CD4-positive, alpha-beta memory T cell (primary cell): Measurements from ENCODE around the gene ROPN1L. TPM values are rescaled to one million over a fixed set of nuclear protein-coding genes. Genes with fewer than 3 reads are reported as not detected.

ENCODE experiments used
- CTCF ChIA-PET: fragments of 350-600 bp; sonication (Branson Sonifier 250); formaldehyde crosslinking; loops from one replicate; lab custom pipeline; 2021; ENCODE audit warnings: inconsistent platforms; ENCODE audit not compliant: partially characterized antibody; lab: Charles Lee
- POLR2A ChIA-PET: fragments of 350-600 bp; sonication (Branson Sonifier 250); formaldehyde crosslinking; loops from one replicate; lab custom pipeline; 2021; ENCODE audit not compliant: partially characterized antibody; lab: Charles Lee
- DNase-seq, 5 donors: peaks; one replicate each; pipeline versions ENCODE4 v3.0.0 to v3.0.0-alpha.2; 2020 to 2022; ENCODE audit warnings: mixed read lengths in 1 of 5
- H3K27ac ChIP-seq: one replicate; pipeline ENCODE4 v1.7.0; 2013; ENCODE audit warnings: low read depth, low read length
- H3K27me3 ChIP-seq: 2 replicates; pipeline ENCODE4 v1.7.0; 2013; ENCODE audit warnings: mild to moderate bottlenecking, low read length, moderate library complexity; ENCODE audit not compliant: insufficient read depth
- H3K36me3 ChIP-seq: 2 replicates; pipeline ENCODE4 v1.7.0; 2013; ENCODE audit warnings: mild to moderate bottlenecking, low read length, moderate library complexity; ENCODE audit not compliant: insufficient read depth
- H3K4me1 ChIP-seq: 2 replicates; pipeline ENCODE4 v1.7.0; 2013; ENCODE audit warnings: mild to moderate bottlenecking, low read length, moderate library complexity; ENCODE audit not compliant: insufficient read depth
- H3K4me3 ChIP-seq, 2 donors: one replicate each; pipeline ENCODE4 v1.7.0; 2013; ENCODE audit warnings: low read length in 2 of 2, mild to moderate bottlenecking in 1 of 2
- H3K9me3 ChIP-seq, 2 donors: one replicate each; pipeline ENCODE4 v1.7.0; 2013; ENCODE audit warnings: low read length in 2 of 2, control low read depth in 1 of 2; ENCODE audit not compliant: control insufficient read depth in 1 of 2
- H3K27ac Mint-ChIP-seq, 7 donors: one replicate each; pipeline ENCODE4 v1.8.0; 2020 to 2021; ENCODE audit warnings: mixed read lengths in 7 of 7, mild to moderate bottlenecking in 6 of 7, inconsistent platforms in 3 of 7, moderate library complexity in 3 of 7
- H3K27me3 Mint-ChIP-seq, 2 donors: one replicate each; pipeline ENCODE4 v1.8.0; 2020 to 2021; ENCODE audit warnings: mixed read lengths in 2 of 2
- H3K36me3 Mint-ChIP-seq, 2 donors: one replicate each; pipeline ENCODE4 v1.8.0; 2020 to 2021; ENCODE audit warnings: mixed read lengths in 2 of 2, inconsistent platforms in 1 of 2, mild to moderate bottlenecking in 1 of 2
- H3K4me1 Mint-ChIP-seq, 4 donors: one replicate each; pipeline ENCODE4 v1.8.0; 2020 to 2021; ENCODE audit warnings: mixed read lengths in 4 of 4, mild to moderate bottlenecking in 1 of 4
- H3K4me3 Mint-ChIP-seq, 8 donors: one replicate each; pipeline ENCODE4 v1.8.0; 2020 to 2021; ENCODE audit warnings: mixed read lengths in 8 of 8, mild to moderate bottlenecking in 7 of 8, moderate library complexity in 6 of 8, inconsistent platforms in 3 of 8
- H3K9me3 Mint-ChIP-seq, 8 donors: one replicate each; pipeline ENCODE4 v1.8.0; 2020 to 2021; ENCODE audit warnings: mixed read lengths in 8 of 8, mild to moderate bottlenecking in 5 of 8, inconsistent platforms in 3 of 8, moderate library complexity in 1 of 8
- intact Hi-C: fragments of 100-400 bp; cut with micrococcal nuclease; formaldehyde crosslinking; loops from one replicate; pipeline ENCODE4 v1.15.1; 2023
- polyA plus RNA-seq, 2 donors: library from polyadenylated mRNA; unstranded; fragments of 300-500 nt; fragmentation: Illumina TruSeq; gene quantifications; one replicate each; pipeline ENCODE4 v1.2.3, GENCODE V29; 2021
- total RNA-seq, 2 experiments: library from RNA; stranded (reverse); gene quantifications; one replicate each; pipeline ENCODE4 v1.2.3, GENCODE V29; 2021

ROPN1L gene
- total and polyA plus RNA-seq, 4 experiments from 2014 or later: 0.42 to 6.5 (median 2.1) TPM

GRCh38 chr5:10424124-10424731 lies 17.5 kb upstream of the ROPN1L start:
- CTCF ChIA-PET: interaction anchor here (1.3 to 4.4 kb wide), 4 partner anchors 18 to 203 kb away, joined by 4 to 20 read pairs (median 6); no protein-coding TSS in a partner anchor
- H3K4me1 Mint-ChIP-seq: peaks cover 7 to 33% (median 11%) of the 10 kb centered on the region in 4 donors
- intact Hi-C loops: loop anchor here (5.0 kb wide), 1 partner anchor 142 kb away; no protein-coding TSS in a partner anchor
- POLR2A ChIA-PET: no interaction called here
- no peaks in the 10 kb centered on the region for H3K4me1 ChIP-seq
- H3K36me3 Mint-ChIP-seq: peaks cover 60 to 84% of the 10 kb centered on the region in 2 donors
- peak in 3 of 5 donors; percentile 10 to 19 (median 16) for DNase-seq
- H3K9me3 Mint-ChIP-seq: no peaks in the 10 kb centered on the region
- H3K36me3 ChIP-seq: peaks cover 50% of the 10 kb centered on the region
- H3K27me3 Mint-ChIP-seq: no peaks in the 10 kb centered on the region
- H3K4me3 ChIP-seq: no peak overlapping the region
- no peak overlapping the region for H3K4me3 Mint-ChIP-seq
- peak overlapping the region; percentile 25 to 75 (median 49) for H3K27ac Mint-ChIP-seq
- no peak overlapping the region for H3K27ac ChIP-seq
- H3K27me3 ChIP-seq: no peaks in the 10 kb centered on the region
- no peaks in the 10 kb centered on the region for H3K9me3 ChIP-seq

- no peaks in the 10 kb centered on the region for H3K9me3 Mint-ChIP-seq
- ChIA-PET CTCF (interaction anchor here (1.6 kb wide), 1 partner anchor 201 kb away, joined by 5 read pairs; no protein-coding TSS in a partner anchor), POLR2A (interaction anchor here (1.5 kb wide), 1 partner anchor 74 kb away, joined by 3 read pairs; the partner anchor contains the start of gene MARCHF6)
- H3K27ac Mint-ChIP-seq: peak overlapping the region in 5 of 7 donors; percentile 2 to 53 (median 16)
- Histone ChIP-seq H3K27ac (no peak overlapping the region), H3K9me3 (no peaks in the 10 kb centered on the region), H3K4me3 (no peak overlapping the region), H3K36me3 (peaks cover 53% of the 10 kb centered on the region), H3K4me1 (no peaks in the 10 kb centered on the region), H3K27me3 (no peaks in the 10 kb centered on the region)
- H3K36me3 Mint-ChIP-seq: peaks cover 57 to 78% of the 10 kb centered on the region in 2 donors
- no peak overlapping the region for H3K4me3 Mint-ChIP-seq
- H3K27me3 Mint-ChIP-seq: no peaks in the 10 kb centered on the region
- intact Hi-C loops: no loop called here
- peaks cover 9 to 14% (median 9%) of the 10 kb centered on the region in 4 donors for H3K4me1 Mint-ChIP-seq
- DNase-seq: no peak
These were observed 14.5 kb upstream of the ROPN1L start for GRCh38 chr5:10427201-10427600.

GRCh38 chr5:10427978-10428377 lies 13.7 kb upstream of the ROPN1L start:
- H3K36me3 ChIP-seq: peaks cover 56% of the 10 kb centered on the region

GRCh38 chr5:10431415-10431814 lies 10.3 kb upstream of the ROPN1L start:
- H3K9me3 Mint-ChIP-seq: no peaks in the 10 kb centered on the region
- peaks cover 41 to 66% of the 10 kb centered on the region in 2 donors for H3K36me3 Mint-ChIP-seq
- no peaks in the 10 kb centered on the region for H3K27me3 Mint-ChIP-seq

More at GRCh38 chr5:10427978-10428377, 13.7 kb upstream of the ROPN1L start:
- Histone ChIP-seq H3K27ac (no peak overlapping the region), H3K4me1 (no peaks in the 10 kb centered on the region), H3K27me3 (no peaks in the 10 kb centered on the region), H3K9me3 (no peaks in the 10 kb centered on the region), H3K4me3 (no peak overlapping the region)
- peak overlapping the region in 1 of 7 donors; percentile 46 for H3K27ac Mint-ChIP-seq
- H3K4me3 Mint-ChIP-seq: no peak overlapping the region
- CTCF ChIA-PET: interaction anchor here (0.7 to 1.6 kb wide), 2 partner anchors 200 to 343 kb away, joined by 4 to 5 read pairs; no protein-coding TSS in a partner anchor
- POLR2A ChIA-PET: no interaction called here
- intact Hi-C loops: no loop called here
- no peak for DNase-seq
- no peaks in the 10 kb centered on the region for H3K9me3 Mint-ChIP-seq
- peaks cover 2 to 19% (median 12%) of the 10 kb centered on the region in 4 donors for H3K4me1 Mint-ChIP-seq
- peaks cover 55 to 76% of the 10 kb centered on the region in 2 donors for H3K36me3 Mint-ChIP-seq
- H3K27me3 Mint-ChIP-seq: no peaks in the 10 kb centered on the region

DNA sequence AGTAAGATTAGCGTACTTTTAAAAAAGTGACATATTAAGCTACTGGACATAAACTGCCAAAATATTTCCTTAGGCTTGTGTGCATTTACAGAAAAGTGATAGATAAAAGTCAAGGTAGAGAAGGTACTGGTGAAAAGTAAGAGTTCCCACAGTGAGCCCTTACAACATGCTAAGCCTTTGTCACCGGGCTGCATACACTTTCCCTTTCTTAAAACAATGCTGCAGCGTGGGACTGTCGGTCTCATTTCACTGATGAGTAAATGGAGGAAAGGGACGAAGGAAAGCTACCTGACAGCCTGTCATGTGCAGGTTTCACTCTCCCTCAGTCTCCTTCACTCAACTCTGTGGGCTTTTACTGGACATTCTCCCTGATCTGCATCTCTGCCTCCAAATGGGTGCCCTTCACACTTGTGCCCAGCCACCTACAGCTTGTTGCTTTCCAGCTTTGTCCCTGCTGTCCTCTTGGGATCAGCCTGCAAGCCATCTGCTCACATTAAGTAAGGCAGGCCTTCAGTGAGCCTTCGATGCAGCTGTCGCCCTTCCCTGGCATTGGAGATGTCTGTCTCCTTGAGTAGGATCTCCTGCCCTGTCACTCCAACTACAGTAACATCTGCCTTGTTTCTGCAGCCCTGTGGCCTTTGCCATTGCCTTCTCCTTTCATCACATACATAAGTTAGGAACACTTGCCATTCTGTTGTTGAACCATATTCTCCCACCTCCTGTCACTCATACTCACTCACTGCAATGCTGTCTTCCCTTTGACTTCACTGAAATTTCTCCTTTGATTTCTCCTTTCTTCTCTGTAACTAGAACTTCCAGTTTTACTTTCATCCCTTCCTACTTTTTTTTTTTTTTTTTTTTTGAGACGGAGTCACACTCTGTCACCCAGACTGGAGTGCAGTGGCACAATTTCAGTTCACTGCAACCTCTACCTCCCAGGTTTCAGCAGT lies 9.3 kb upstream of the ROPN1L start:
- H3K9me3 ChIP-seq: no peaks in the 10 kb centered on the region
- H3K27ac ChIP-seq: no peak overlapping the region
- H3K27ac Mint-ChIP-seq: peak overlapping the region; percentile 45 to 91 (median 87)
- H3K4me3 Mint-ChIP-seq: peak overlapping the region in 1 of 8 donors; percentile 18
- ChIA-PET POLR2A (no interaction called here), CTCF (interaction anchor here (1.3 kb wide), 1 partner anchor 57 kb away, joined by 4 read pairs; no protein-coding TSS in a partner anchor)
- no peaks in the 10 kb centered on the region for H3K27me3 Mint-ChIP-seq
- intact Hi-C loops: no loop called here
- no peak overlapping the region for H3K4me3 ChIP-seq
- no peaks in the 10 kb centered on the region for H3K27me3 ChIP-seq
- H3K36me3 Mint-ChIP-seq: peaks cover 35 to 63% of the 10 kb centered on the region in 2 donors
- no peak for DNase-seq
- H3K36me3 ChIP-seq: peaks cover 38% of the 10 kb centered on the region
- no peaks in the 10 kb centered on the region for H3K9me3 Mint-ChIP-seq
- H3K4me1 Mint-ChIP-seq: peaks cover 0 to 22% (median 12%) of the 10 kb centered on the region in 4 donors
- H3K4me1 ChIP-seq: no peaks in the 10 kb centered on the region

More at GRCh38 chr5:10431415-10431814, 10.3 kb upstream of the ROPN1L start:
- DNase-seq: no peak
- peak overlapping the region in 6 of 7 donors; percentile 13 to 79 (median 55) for H3K27ac Mint-ChIP-seq
- H3K4me3 ChIP-seq: no peak overlapping the region
- no peaks in the 10 kb centered on the region for H3K4me1 ChIP-seq
- peaks cover 45% of the 10 kb centered on the region for H3K36me3 ChIP-seq
- H3K27me3 ChIP-seq: no peaks in the 10 kb centered on the region
- no peak overlapping the region for H3K27ac ChIP-seq
- H3K4me3 Mint-ChIP-seq: no peak overlapping the region
- H3K9me3 ChIP-seq: no peaks in the 10 kb centered on the region
- peaks cover 0 to 25% (median 13%) of the 10 kb centered on the region in 4 donors for H3K4me1 Mint-ChIP-seq
- CTCF ChIA-PET: no interaction called here
- POLR2A ChIA-PET: no interaction called here
- intact Hi-C loops: no loop called here

DNA sequence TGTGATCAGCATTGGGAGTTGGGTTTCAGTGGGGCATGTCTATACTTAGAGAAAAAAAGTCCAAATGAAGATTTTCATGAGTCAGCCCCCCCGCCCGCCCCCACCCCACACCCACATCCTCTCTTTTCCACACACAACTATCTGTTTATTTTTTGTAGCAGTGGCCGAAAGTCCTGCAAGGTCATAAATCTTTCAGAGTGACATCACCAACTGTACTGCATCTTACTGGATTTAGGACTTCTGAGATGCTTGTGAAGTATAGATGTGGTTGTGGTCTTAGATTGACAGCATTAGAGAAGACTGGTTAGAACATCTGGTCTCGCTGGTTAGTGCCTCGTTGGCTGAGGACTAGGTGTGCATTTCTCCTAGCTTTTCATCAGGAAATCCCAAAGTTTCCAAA lies 7.3 kb upstream of the ROPN1L start:
- intact Hi-C loops: no loop called here
- Mint-ChIP-seq H3K4me3 (no peak overlapping the region), H3K27me3 (no peaks in the 10 kb centered on the region), H3K9me3 (no peaks in the 10 kb centered on the region), H3K4me1 (peaks cover 0 to 20% (median 13%) of the 10 kb centered on the region in 4 donors), H3K27ac (no peak overlapping the region), H3K36me3 (peaks cover 27 to 51% of the 10 kb centered on the region in 2 donors)
- H3K4me3 ChIP-seq: no peak overlapping the region
- ChIA-PET POLR2A (interaction anchor here (0.6 kb wide), 1 partner anchor 17 kb away, joined by 4 read pairs; no protein-coding TSS in a partner anchor), CTCF (interaction anchor here (1.0 to 1.6 kb wide), 2 partner anchors 66 to 193 kb away, joined by 3 read pairs; no protein-coding TSS in a partner anchor)
- H3K27ac ChIP-seq: no peak overlapping the region
- H3K9me3 ChIP-seq: no peaks in the 10 kb centered on the region
- no peaks in the 10 kb centered on the region for H3K4me1 ChIP-seq
- H3K27me3 ChIP-seq: no peaks in the 10 kb centered on the region
- peaks cover 31% of the 10 kb centered on the region for H3K36me3 ChIP-seq
- no peak for DNase-seq
